Activated naive CD8-positive, alpha-beta T cell treated with anti-CD3 and anti-CD28 coated beads, Interleukin-2, amount 10 ng/mL, durations not matched to agents 7 days and 5 days (primary cell): ENCODE results near the gene ESYT2. TPM values are rescaled to one million over a fixed set of nuclear protein-coding genes. Genes with fewer than 3 reads are reported as not detected.
A peak's percentile ranks its signal among the peaks of the same experiment; 100 is the strongest.
"Not testable (repeated sequence)": the region's sequence is repeated elsewhere in the genome, so short reads cannot be mapped to it uniquely, and the experiment has no call there.

Experiments used
- ATAC-seq: fragments of 150-1000 bp; cut with Tn5 transposase; one replicate; pipeline ENCODE4 v1.10.0; 2021; ENCODE audit warnings: low read depth, moderate library complexity
- POLR2A ChIA-PET: fragments of 350-600 bp; sonication (Branson Sonifier 250); formaldehyde crosslinking; loops from one replicate; lab custom pipeline; 2021; ENCODE audit warnings: antibody characterized with exemption; lab: Charles Lee
- DNase-seq: peaks from one replicate; pipeline ENCODE4 v3.0.0; 2021
- H3K27ac Mint-ChIP-seq: one replicate; pipeline ENCODE4 v1.8.0; 2022; ENCODE audit warnings: mild to moderate bottlenecking, mixed read lengths
- H3K27me3 Mint-ChIP-seq: one replicate; pipeline ENCODE4 v1.8.0; 2022; ENCODE audit warnings: mild to moderate bottlenecking, moderate library complexity, mixed read lengths
- H3K36me3 Mint-ChIP-seq: one replicate; pipeline ENCODE4 v1.8.0; 2021; ENCODE audit warnings: mild to moderate bottlenecking, mixed read lengths
- H3K4me1 Mint-ChIP-seq: one replicate; pipeline ENCODE4 v1.8.0; 2021; ENCODE audit warnings: mixed read lengths
- H3K4me3 Mint-ChIP-seq: one replicate; pipeline ENCODE4 v1.8.0; 2022; ENCODE audit warnings: mild to moderate bottlenecking, moderate library complexity, mixed read lengths
- H3K9me3 Mint-ChIP-seq: one replicate; pipeline ENCODE4 v1.8.0; 2021; ENCODE audit warnings: mixed read lengths
- total RNA-seq, 2 experiments: library from RNA; stranded (reverse); gene quantifications; one replicate each; pipeline ENCODE4 v1.2.3, GENCODE V29; 2021

The ESYT2 gene
- total RNA-seq, result 10 to 100 TPM; 93.9 to 94.2 TPM

DNA sequence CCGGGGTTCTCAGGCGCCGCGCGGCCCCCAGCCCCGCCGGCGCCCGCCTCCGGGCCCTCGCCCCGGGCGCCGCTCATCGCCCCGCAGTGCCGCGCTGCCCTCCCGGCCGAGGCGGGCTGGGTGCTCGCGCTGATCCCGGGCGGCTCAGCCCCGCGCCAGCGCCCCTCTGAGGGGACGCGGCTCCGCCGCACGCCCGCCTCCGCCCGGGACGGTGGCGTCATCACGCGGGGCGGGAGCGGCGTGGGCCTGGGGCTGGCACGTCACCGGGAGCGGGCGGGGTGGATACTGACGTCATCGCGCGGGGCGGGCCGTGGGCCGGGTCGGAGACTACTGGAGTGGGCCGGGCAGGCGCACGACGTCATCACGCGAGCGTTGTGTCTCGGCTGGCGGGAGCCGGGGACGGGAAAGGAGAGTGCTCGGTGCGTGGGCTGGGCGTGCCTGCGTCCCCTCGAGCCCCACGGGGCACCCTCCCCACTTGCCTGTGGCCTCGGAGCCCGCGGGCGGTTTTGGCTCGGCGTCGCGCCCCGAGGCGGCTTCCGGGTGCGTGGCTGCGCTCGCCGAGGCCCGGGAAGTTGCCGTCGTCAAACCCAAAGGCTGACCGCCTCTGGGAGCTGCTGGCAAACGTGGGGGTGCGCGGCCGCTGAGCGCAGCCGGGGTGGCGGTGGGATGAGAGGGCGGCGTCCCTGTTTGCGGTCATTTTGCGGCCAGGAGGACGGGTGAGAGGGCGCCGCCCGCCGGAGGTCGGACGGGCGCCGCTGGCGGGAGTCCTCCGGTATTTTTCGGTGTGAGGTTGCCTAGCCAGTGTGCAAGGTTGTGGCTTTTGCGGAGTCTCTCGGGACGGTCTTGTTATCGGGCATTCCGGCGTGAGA is at the start of gene ESYT2:
TSS of gene ESYT2 (minus strand) at position 168 of the 869 bp plus-strand sequence. CDS start at position 77, 91 bp downstream.
- ATAC-seq, result peak; percentile 87
- H3K4me3 Mint-ChIP-seq, result peak within 1 kb of the TSS; percentile 99
- DNase-seq, result peak; percentile 100
- H3K4me1 Mint-ChIP-seq, result peaks cover 20% of the 10 kb centered on the region
- peak within 1 kb of the TSS; percentile 86 for H3K27ac Mint-ChIP-seq
- peaks cover 6% of the 10 kb centered on the region for H3K27me3 Mint-ChIP-seq
- H3K9me3 Mint-ChIP-seq, result no peaks in the 10 kb centered on the region
- POLR2A ChIA-PET, result interaction anchor here (0.6 to 3.2 kb wide), 13 partner anchors 10 to 1439 kb away, joined by 3 to 30 read pairs (median 5); partner anchors contain the start of gene NCAPG2
- peaks cover 16% of the 10 kb centered on the region for H3K36me3 Mint-ChIP-seq

- H3K27ac Mint-ChIP-seq, H3K4me3 Mint-ChIP-seq, H3K4me1 Mint-ChIP-seq, ATAC-seq, POLR2A ChIA-PET, H3K9me3 Mint-ChIP-seq, H3K27me3 Mint-ChIP-seq, DNase-seq: not testable (repeated sequence)
- H3K36me3 Mint-ChIP-seq, result peaks cover 30% of the 10 kb centered on the region
Observed at GRCh38 chr7:158878151-158879079, 49.1 kb upstream of the ESYT2 start.

DNA sequence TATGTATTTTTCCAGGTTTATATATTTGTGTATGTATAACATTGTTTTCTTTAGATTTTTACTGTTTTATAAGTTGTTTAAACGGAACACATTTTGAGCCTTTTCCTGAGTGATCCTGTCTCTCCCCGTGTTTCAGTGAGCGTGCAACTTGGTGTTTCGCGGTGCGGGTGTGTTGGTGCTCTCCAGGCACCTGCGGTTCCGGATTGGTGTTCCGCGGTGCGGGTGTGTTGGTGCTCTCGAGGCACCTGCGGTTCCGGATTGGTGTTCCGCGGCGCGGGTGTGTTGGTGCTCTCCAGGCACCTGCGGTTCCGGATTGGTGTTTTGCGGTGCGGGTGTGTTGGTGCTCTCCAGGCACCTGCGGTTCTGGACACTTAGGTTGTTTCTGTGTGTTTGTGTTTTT is 47.7 kb upstream of the ESYT2 start:
- H3K4me1 Mint-ChIP-seq, result no peaks in the 10 kb centered on the region
- H3K36me3 Mint-ChIP-seq, result peaks cover 30% of the 10 kb centered on the region
- POLR2A ChIA-PET, result no interaction called here
- no peaks in the 10 kb centered on the region for H3K9me3 Mint-ChIP-seq
- ATAC-seq (no peak), DNase-seq (no peak)
- no peaks in the 10 kb centered on the region for H3K27me3 Mint-ChIP-seq
- no peak overlapping the region for H3K4me3 Mint-ChIP-seq
- no peak overlapping the region for H3K27ac Mint-ChIP-seq

- peaks cover 17% of the 10 kb centered on the region for H3K36me3 Mint-ChIP-seq
- ATAC-seq (no peak), DNase-seq (no peak)
- H3K9me3 Mint-ChIP-seq, result no peaks in the 10 kb centered on the region
- peaks cover 25% of the 10 kb centered on the region for H3K4me1 Mint-ChIP-seq
- POLR2A ChIA-PET, result no interaction called here
- H3K4me3 Mint-ChIP-seq, result no peak overlapping the region
- no peak overlapping the region for H3K27ac Mint-ChIP-seq
- H3K27me3 Mint-ChIP-seq, result no peaks in the 10 kb centered on the region
Observed at GRCh38 chr7:158869876-158870275, 40.6 kb upstream of the ESYT2 start.

DNA sequence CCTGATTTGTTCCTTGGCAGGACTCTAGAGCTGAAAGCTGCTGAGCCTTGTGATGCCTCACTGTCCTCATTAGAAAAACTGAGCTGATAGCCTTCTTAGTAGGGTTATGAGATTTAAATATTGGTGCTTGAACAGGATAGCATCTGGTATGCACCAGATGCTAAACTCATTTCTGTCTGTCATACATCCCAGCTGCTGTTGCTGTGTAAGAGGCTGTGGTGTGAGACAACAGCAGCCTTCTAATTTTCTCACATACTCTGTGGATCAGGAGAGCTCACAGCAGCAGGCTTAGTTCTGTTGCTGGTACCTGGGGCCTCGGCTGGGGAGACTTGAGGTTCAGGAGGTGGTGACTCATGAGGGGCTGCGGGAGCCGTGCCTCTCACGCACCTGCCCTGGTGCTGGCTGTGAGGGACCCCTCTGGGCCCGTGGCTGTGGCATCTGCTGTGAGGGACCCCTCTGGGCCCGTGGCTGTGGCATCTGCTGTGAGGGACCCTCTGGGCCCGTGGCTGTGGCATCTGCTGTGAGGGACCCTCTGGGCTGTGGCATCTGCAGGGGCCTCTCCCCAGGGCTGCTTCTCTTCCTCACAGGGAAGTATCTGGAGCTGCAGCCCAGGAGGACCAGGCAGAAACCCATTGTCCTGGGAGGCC is 39.6 kb upstream of the ESYT2 start:
- Mint-ChIP-seq H3K27me3 (no peaks in the 10 kb centered on the region), H3K4me3 (no peak overlapping the region), H3K36me3 (peaks cover 12% of the 10 kb centered on the region), H3K9me3 (no peaks in the 10 kb centered on the region), H3K27ac (peak overlapping the region; percentile 31), H3K4me1 (peaks cover 35% of the 10 kb centered on the region)
- peak; percentile 19 for ATAC-seq
- POLR2A ChIA-PET, result no interaction called here
- DNase-seq, result no peak

- no peaks in the 10 kb centered on the region for H3K9me3 Mint-ChIP-seq
- DNase-seq (no peak), ATAC-seq (no peak)
- no peak overlapping the region for H3K4me3 Mint-ChIP-seq
- H3K36me3 Mint-ChIP-seq, result peaks cover 12% of the 10 kb centered on the region
- H3K27ac Mint-ChIP-seq, result peak overlapping the region; percentile 54
- no peaks in the 10 kb centered on the region for H3K27me3 Mint-ChIP-seq
- POLR2A ChIA-PET, result interaction anchor here (1.2 kb wide), 1 partner anchor 9 kb away, joined by 3 read pairs; no protein-coding TSS in a partner anchor
- H3K4me1 Mint-ChIP-seq, result peaks cover 47% of the 10 kb centered on the region
Observed at GRCh38 chr7:158867214-158867984, 38.1 kb upstream of the ESYT2 start.

DNA sequence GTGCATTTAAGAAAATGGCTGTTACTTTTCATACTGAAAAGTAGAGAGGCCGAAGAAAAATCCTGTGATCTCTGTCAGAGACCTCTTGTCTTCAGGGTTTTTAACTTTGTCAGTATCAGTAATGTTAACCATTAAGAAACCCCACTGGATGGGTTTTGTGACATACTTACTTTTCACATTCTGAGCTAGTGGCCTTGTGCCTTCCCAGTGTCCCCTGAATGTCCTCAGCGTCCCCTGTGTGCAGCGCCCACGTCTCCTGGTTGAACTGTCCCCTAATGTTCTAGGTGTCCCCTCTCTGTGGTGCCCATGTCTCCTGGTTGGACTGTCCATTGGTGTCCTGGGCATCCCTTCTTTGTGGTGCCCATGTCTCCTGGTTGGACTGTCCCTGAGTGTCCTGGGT is 36.7 kb upstream of the ESYT2 start:
- Mint-ChIP-seq H3K27me3 (no peaks in the 10 kb centered on the region), H3K27ac (no peak overlapping the region), H3K36me3 (peaks cover 7% of the 10 kb centered on the region), H3K4me1 (peaks cover 51% of the 10 kb centered on the region), H3K4me3 (no peak overlapping the region), H3K9me3 (no peaks in the 10 kb centered on the region)
- POLR2A ChIA-PET, result interaction anchor here (0.7 to 1.6 kb wide), 2 partner anchors 15 to 23 kb away, joined by 3 to 5 read pairs; no protein-coding TSS in a partner anchor
- ATAC-seq (no peak), DNase-seq (no peak)

DNA sequence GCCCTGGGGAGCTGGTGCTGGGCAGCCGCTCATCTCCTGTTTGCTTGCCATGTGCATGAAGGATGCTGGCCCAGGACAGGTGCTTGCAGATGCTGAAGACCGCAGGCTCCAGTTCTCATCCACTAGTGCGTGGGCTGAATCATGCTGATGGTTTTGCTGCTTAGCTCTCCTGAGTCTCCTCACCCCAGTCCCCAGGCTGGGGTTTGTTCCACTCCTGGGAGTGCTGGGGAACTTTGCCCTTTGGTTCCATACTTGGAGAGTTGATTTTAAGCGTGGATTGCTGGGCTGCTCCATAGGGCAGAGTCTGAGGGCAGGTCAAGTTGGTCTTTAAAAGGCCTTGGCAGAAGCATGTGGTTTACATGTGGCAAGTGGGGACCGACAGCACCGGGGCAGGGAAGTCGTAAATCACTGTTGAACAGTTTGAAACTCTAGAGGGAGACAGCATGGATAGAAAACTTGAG is 36.2 kb upstream of the ESYT2 start:
- Mint-ChIP-seq H3K9me3 (no peaks in the 10 kb centered on the region), H3K4me3 (peak overlapping the region; percentile 8), H3K27ac (no peak overlapping the region), H3K4me1 (peaks cover 48% of the 10 kb centered on the region), H3K27me3 (no peaks in the 10 kb centered on the region), H3K36me3 (peaks cover 4% of the 10 kb centered on the region)
- ATAC-seq (no peak), DNase-seq (no peak)
- POLR2A ChIA-PET, result interaction anchor here (1.6 kb wide), 1 partner anchor 15 kb away, joined by 3 read pairs; no protein-coding TSS in a partner anchor

DNA sequence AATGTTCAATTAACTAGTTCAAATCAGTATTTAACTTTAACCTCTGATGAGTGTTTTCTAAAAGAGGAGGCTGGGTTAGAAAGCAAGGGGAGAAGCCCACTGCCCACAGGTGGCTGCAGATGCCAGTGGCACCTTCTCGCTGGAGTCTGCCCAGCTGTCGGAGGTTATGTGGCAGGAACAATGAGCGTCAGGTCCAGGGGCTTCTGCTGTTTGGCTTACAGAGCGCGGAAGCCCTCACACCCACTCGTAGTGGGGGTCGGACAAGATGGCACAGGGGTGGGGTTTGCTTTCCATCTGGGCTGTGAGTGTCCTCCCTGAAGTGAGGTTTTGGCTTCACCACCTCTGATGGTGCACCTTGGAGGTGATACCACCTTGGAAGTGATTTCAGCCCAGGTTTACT is 35.5 kb upstream of the ESYT2 start:
- Mint-ChIP-seq H3K36me3 (peaks cover 4% of the 10 kb centered on the region), H3K27ac (peak overlapping the region; percentile 92)
- POLR2A ChIA-PET, result interaction anchor here (1.5 to 2.5 kb wide), 6 partner anchors 16 to 164 kb away, joined by 3 to 14 read pairs (median 10); partner anchors contain the start of genes ESYT2 and NCAPG2

GRCh38 chr7:158864507-158864820 is 35.2 kb upstream of the ESYT2 start:
- Mint-ChIP-seq H3K27me3 (no peaks in the 10 kb centered on the region), H3K4me1 (peaks cover 48% of the 10 kb centered on the region), H3K9me3 (no peaks in the 10 kb centered on the region), H3K27ac (peak overlapping the region; percentile 92), H3K36me3 (peaks cover 4% of the 10 kb centered on the region), H3K4me3 (peak overlapping the region; percentile 85)
- ATAC-seq (no peak), DNase-seq (no peak)
- POLR2A ChIA-PET, result interaction anchor here (0.6 to 2.5 kb wide), 11 partner anchors 8 to 164 kb away, joined by 3 to 15 read pairs (median 8); partner anchors contain the start of genes ESYT2 and NCAPG2

More for the DNA sequence above, 35.5 kb upstream of the ESYT2 start:
- DNase-seq, result no peak
- peak overlapping the region; percentile 25 for H3K4me3 Mint-ChIP-seq
- H3K4me1 Mint-ChIP-seq, result peaks cover 48% of the 10 kb centered on the region
- no peak for ATAC-seq
- H3K27me3 Mint-ChIP-seq, result no peaks in the 10 kb centered on the region
- no peaks in the 10 kb centered on the region for H3K9me3 Mint-ChIP-seq

GRCh38 chr7:158863611-158864506 is 34.5 kb upstream of the ESYT2 start:
- Mint-ChIP-seq H3K4me3 (peak overlapping the region; percentile 85), H3K9me3 (no peaks in the 10 kb centered on the region), H3K4me1 (peaks cover 53% of the 10 kb centered on the region), H3K27ac (peak overlapping the region; percentile 92), H3K27me3 (no peaks in the 10 kb centered on the region), H3K36me3 (peaks cover 5% of the 10 kb centered on the region)
- POLR2A ChIA-PET, result interaction anchor here (0.6 to 2.5 kb wide), 15 partner anchors 8 to 188 kb away, joined by 3 to 15 read pairs (median 6); partner anchors contain the start of genes ESYT2 and NCAPG2
- DNase-seq (peak; percentile 48), ATAC-seq (peak; percentile 48)
